Left lung (tissue), 10 donors: Measurements from ENCODE around the gene PROZ. TPM values are rescaled to one million over a fixed set of nuclear protein-coding genes. Genes with fewer than 3 reads are reported as not detected.

Experiments used
- ATAC-seq: fragments of 200-7000 bp; cut with Tn5 transposase; one replicate; pipeline ENCODE4 v1.9.1; 2020; ENCODE audit warnings: moderate library complexity
- DNase-seq, 4 donors: peaks; one replicate each; pipeline ENCODE4 v3.0.0-alpha.2; 2013 to 2020
- H3K27ac ChIP-seq, 2 donors: fragments of 200-600 bp; sonication (generic) in 1 of 2; one replicate each; pipeline versions ENCODE4 v1.5.0 to v1.8.0; 2020 to 2021
- H3K27me3 ChIP-seq, 2 donors: fragments of 200-600 bp; sonication (generic) in 1 of 2; one replicate each; pipeline versions ENCODE4 v1.5.0 to v1.8.0; 2020 to 2021
- H3K36me3 ChIP-seq, 2 donors: fragments of 200-600 bp; sonication (generic) in 1 of 2; one replicate each; pipeline versions ENCODE4 v1.5.0 to v1.8.0; 2020 to 2021
- H3K4me1 ChIP-seq, 2 donors: fragments of 200-600 bp; one replicate each; pipeline ENCODE4 v1.8.0; 2021
- H3K4me3 ChIP-seq, 2 donors: fragments of 200-600 bp; sonication (generic) in 1 of 2; one replicate each; pipeline versions ENCODE4 v1.5.0 to v1.8.0; 2020 to 2021; ENCODE audit warnings: mild to moderate bottlenecking in 1 of 2
- H3K9me3 ChIP-seq, 2 donors: fragments of 200-600 bp; sonication (generic) in 1 of 2; one replicate each; pipeline versions ENCODE4 v1.5.0 to v1.8.0; 2020 to 2021
- CTCF ChIP-seq, 2 donors: fragments of 200-600 bp; sonication (generic) in 1 of 2; IDR thresholded peaks; one replicate each; pipeline versions ENCODE4 v1.5.0 to v1.8.0; 2021; ENCODE audit warnings: antibody characterized with exemption in 2 of 2
- intact Hi-C, 2 donors: fragments of 100-400 bp; cut with DNase I; formaldehyde crosslinking; loops; one replicate each; pipeline versions ENCODE4 v1.11.2 to v1.14.2; 2022
- polyA plus RNA-seq, 6 donors: library from polyadenylated mRNA; unstranded; fragments of 120-200 nt; gene quantifications; one replicate each; pipeline ENCODE4 v1.2.1, GENCODE V29; 2013; ENCODE audit not compliant: insufficient read length in 6 of 6
- total RNA-seq, 2 donors: library from RNA; stranded (reverse); fragmentation: NEBNext Ultra II Directional; extraction: Animal tissue kit (Norgen Biotek cat#: 25700); gene quantifications; one replicate each; pipeline ENCODE4 v1.2.1, GENCODE V29; 2021
- donor health status: DM: no; HTN: yes; CAD: no.
- donor health status: DM: no; HTN: no; CAD: no.

PROZ gene
- total and polyA plus RNA-seq, 8 donors, result 0.13 to 0.55 (median 0.27) TPM; not detected in 2

- H3K9me3 ChIP-seq, result no peaks in the 10 kb centered on the region
- DNase-seq, result no peak
- H3K4me1 ChIP-seq, result no peaks in the 10 kb centered on the region
- TF ChIP-seq CTCF (IDR thresholded peaks at IDR 0.05), result no peak
- no peak overlapping the region for H3K4me3 ChIP-seq
- ATAC-seq, result no peak
- H3K27me3 ChIP-seq, result peaks cover 3 to 14% of the 10 kb centered on the region in 2 donors
- H3K27ac ChIP-seq, result no peak overlapping the region
- intact Hi-C loops, result no loop called here
- H3K36me3 ChIP-seq, result no peaks in the 10 kb centered on the region
Observed at GRCh38 chr13:113135281-113135760, 23.1 kb upstream of the PROZ start.

- ATAC-seq (no peak), DNase-seq (no peak)
- Histone ChIP-seq H3K4me3 (no peak overlapping the region), H3K9me3 (no peaks in the 10 kb centered on the region), H3K27me3 (peaks cover 0 to 3% of the 10 kb centered on the region in 2 donors), H3K27ac (no peak overlapping the region), H3K4me1 (no peaks in the 10 kb centered on the region), H3K36me3 (no peaks in the 10 kb centered on the region)
- TF ChIP-seq CTCF (IDR thresholded peaks at IDR 0.05), result no peak
- intact Hi-C loops, result no loop called here
Observed at GRCh38 chr13:113137691-113138298, 20.7 kb upstream of the PROZ start.

- no peak for ATAC-seq
- Histone ChIP-seq H3K36me3 (no peaks in the 10 kb centered on the region), H3K9me3 (no peaks in the 10 kb centered on the region), H3K27me3 (no peaks in the 10 kb centered on the region), H3K4me1 (no peaks in the 10 kb centered on the region), H3K4me3 (no peak overlapping the region), H3K27ac (no peak overlapping the region)
- DNase-seq, result no peak
- no peak for TF ChIP-seq CTCF (IDR thresholded peaks at IDR 0.05)
- intact Hi-C loops, result no loop called here
Observed at GRCh38 chr13:113138792-113139551, 19.5 kb upstream of the PROZ start.

GRCh38 chr13:113139577-113139976, 18.9 kb upstream of the PROZ start:
- H3K36me3 ChIP-seq, result no peaks in the 10 kb centered on the region
- no peak overlapping the region for H3K27ac ChIP-seq
- H3K9me3 ChIP-seq, result no peaks in the 10 kb centered on the region
- DNase-seq, result no peak
- no peaks in the 10 kb centered on the region for H3K27me3 ChIP-seq
- H3K4me3 ChIP-seq, result no peak overlapping the region
- no peaks in the 10 kb centered on the region for H3K4me1 ChIP-seq
- TF ChIP-seq CTCF (IDR thresholded peaks at IDR 0.05), result no peak
- no peak for ATAC-seq
- intact Hi-C loops, result no loop called here
